Thoracic aorta (tissue), 2 donors: ENCODE data around the gene SLC35F3. TPM values are rescaled to one million over a fixed set of nuclear protein-coding genes. Genes with fewer than 3 reads are reported as not detected.

Experiments
- ATAC-seq: fragments of 150-250 bp; one replicate; pipeline ENCODE4 v1.8.0; 2017; ENCODE audit warnings: low read depth; ENCODE audit not compliant: insufficient number of reproducible peaks, low FRiP score
- DNase-seq: peaks from one replicate; pipeline ENCODE4 v3.0.0-alpha.2; 2020; ENCODE audit warnings: low spot score
- H3K27ac ChIP-seq, 2 donors: fragments of 200-600 bp; sonication (generic); 1 replicate in 1 of 2; 2 replicates in 1 of 2; pipeline ENCODE4 v1.5.1; 2016; ENCODE audit warnings: mild to moderate bottlenecking in 2 of 2, moderate library complexity in 2 of 2
- H3K27me3 ChIP-seq: fragments of 200-600 bp; sonication (generic); replicated peaks from 2 replicates; pipeline ENCODE4 v1.6.0; 2016; ENCODE audit warnings: mild to moderate bottlenecking; ENCODE audit not compliant: insufficient read depth
- H3K36me3 ChIP-seq: fragments of 200-600 bp; sonication (generic); one replicate; pipeline ENCODE4 v1.5.1; 2016
- H3K4me1 ChIP-seq, 2 donors: fragments of 200-600 bp; sonication (generic); 1 replicate in 1 of 2; 2 replicates in 1 of 2; pipeline versions ENCODE4 v1.5.1 to v1.6.0; 2016; ENCODE audit warnings: low read depth in 2 of 2, mild to moderate bottlenecking in 1 of 2; ENCODE audit not compliant: control insufficient read depth in 1 of 2
- H3K4me3 ChIP-seq: fragments of 200-600 bp; sonication (generic); 2 replicates; pipeline ENCODE4 v1.5.1; 2016; ENCODE audit warnings: mild to moderate bottlenecking
- H3K9me3 ChIP-seq: fragments of 200-600 bp; sonication (generic); 2 replicates; pipeline ENCODE4 v1.5.1; 2016
- CTCF ChIP-seq: fragments of 200-600 bp; sonication (generic); IDR thresholded peaks from one replicate; pipeline ENCODE4 v1.5.1; 2019; ENCODE audit warnings: antibody characterized with exemption
- total RNA-seq, 2 donors: library from RNA; depleted of rRNA; stranded (reverse); fragments of >200 nt; gene quantifications; one replicate each; pipeline versions ENCODE4 v1.1.0 to v1.2.3, GENCODE V29; 2016

SLC35F3 gene
- total RNA-seq, 2 donors from 2014 or later = not detected

- Histone ChIP-seq H3K27ac (no peak overlapping the region), H3K4me1 (no peaks in the 10 kb centered on the region), H3K4me3 (no peak overlapping the region), H3K9me3 (no peaks in the 10 kb centered on the region), H3K36me3 (no peaks in the 10 kb centered on the region), H3K27me3 (no peaks in the 10 kb centered on the region)
- TF ChIP-seq CTCF = no peak
- DNase-seq (no peak), ATAC-seq (no peak)
Measured at GRCh38 chr1:234231061-234231892, 326.8 kb downstream of the SLC35F3 start.

- no peak for TF ChIP-seq CTCF
- H3K27me3 ChIP-seq = no peaks in the 10 kb centered on the region
- ATAC-seq (no peak), DNase-seq (no peak)
- no peaks in the 10 kb centered on the region for H3K36me3 ChIP-seq
- no peak overlapping the region for H3K27ac ChIP-seq
- H3K4me1 ChIP-seq = no peaks in the 10 kb centered on the region
- no peak overlapping the region for H3K4me3 ChIP-seq
- H3K9me3 ChIP-seq = no peaks in the 10 kb centered on the region
Measured at GRCh38 chr1:234231893-234232276, 327.4 kb downstream of the SLC35F3 start.

- Histone ChIP-seq H3K36me3 (no peaks in the 10 kb centered on the region), H3K27ac (no peak overlapping the region), H3K4me1 (no peaks in the 10 kb centered on the region), H3K4me3 (no peak overlapping the region), H3K27me3 (no peaks in the 10 kb centered on the region), H3K9me3 (no peaks in the 10 kb centered on the region)
- no peak for TF ChIP-seq CTCF
- ATAC-seq (no peak), DNase-seq (no peak)
Measured at GRCh38 chr1:234234199-234234598, 329.7 kb downstream of the SLC35F3 start.

GRCh38 chr1:234235434-234235881, 331.0 kb downstream of the SLC35F3 start:
- no peak overlapping the region for H3K27ac ChIP-seq
- H3K27me3 ChIP-seq = no peaks in the 10 kb centered on the region
- no peak for DNase-seq
- no peak overlapping the region for H3K4me3 ChIP-seq
- H3K9me3 ChIP-seq = no peaks in the 10 kb centered on the region
- ATAC-seq = no peak
- H3K36me3 ChIP-seq = no peaks in the 10 kb centered on the region
- TF ChIP-seq CTCF = no peak
- no peaks in the 10 kb centered on the region for H3K4me1 ChIP-seq

GRCh38 chr1:234237393-234237792, 332.9 kb downstream of the SLC35F3 start:
- Histone ChIP-seq H3K27me3 (no peaks in the 10 kb centered on the region), H3K9me3 (no peaks in the 10 kb centered on the region), H3K27ac (no peak overlapping the region), H3K4me3 (no peak overlapping the region), H3K36me3 (no peaks in the 10 kb centered on the region), H3K4me1 (no peaks in the 10 kb centered on the region)
- DNase-seq (no peak), ATAC-seq (no peak)
- TF ChIP-seq CTCF = no peak
